Transverse colon (tissue), 4 donors: ENCODE data around the gene CHST11.

Experiments used
- CTCF ChIP-seq, 5 experiments: fragments of 200-600 bp in 3 of 5; fragments of 450-650 bp in 2 of 5; sonication (generic) in 3 of 5; IDR thresholded peaks; 1 replicate in 2 of 5; 2 replicates in 3 of 5; pipeline ENCODE4 v1.5.1; 2016 to 2017; ENCODE audit warnings: antibody characterized with exemption in 5 of 5, inconsistent platforms in 3 of 5, mild to moderate bottlenecking in 2 of 5, moderate library complexity in 1 of 5
- EP300 ChIP-seq: sonication (generic); formaldehyde crosslinking; IDR thresholded peaks from one replicate; pipeline ENCODE4 v1.6.1; 2017; ENCODE audit warnings: antibody characterized with exemption, low read depth
- POLR2A ChIP-seq: fragments of 450-650 bp; IDR thresholded peaks from one replicate; pipeline ENCODE4 v1.6.1; 2016; ENCODE audit warnings: antibody characterized with exemption, mild to moderate bottlenecking, moderate library complexity
- POLR2AphosphoS5 ChIP-seq, 3 donors: sonication (generic); formaldehyde crosslinking; IDR thresholded peaks; one replicate each; pipeline ENCODE4 v1.6.1; 2016; ENCODE audit warnings: antibody characterized with exemption in 3 of 3

- no peak for TF ChIP-seq EP300
- TF ChIP-seq CTCF (IDR thresholded peaks at IDR 0.05): no peak
- peak in 1 of 3 donors; percentile 24 for TF ChIP-seq POLR2AphosphoS5 (IDR thresholded peaks at IDR 0.05)
- TF ChIP-seq POLR2A: no peak
These were observed 254.4 kb downstream of the CHST11 start for GRCh38 chr12:104710940-104711689.
